Coronary artery (tissue), 2 donors: ENCODE measurements around the gene RAD51B.
"Not testable (repeated sequence)": the region's sequence is repeated elsewhere in the genome, so short reads cannot be mapped to it uniquely, and the experiment has no call there.

Experiments used
- DNase-seq: peaks from one replicate; pipeline ENCODE4 v3.0.0-alpha.2; 2017; ENCODE audit warnings: low spot score
- H3K27ac ChIP-seq, 2 donors: fragments of 200-600 bp; sonication (generic); one replicate each; pipeline ENCODE4 v1.5.1; 2016 to 2019
- H3K4me3 ChIP-seq: fragments of 200-600 bp; sonication (generic); 2 replicates; pipeline ENCODE4 v1.5.1; 2016; ENCODE audit warnings: mild to moderate bottlenecking, moderate library complexity
- CTCF ChIP-seq: fragments of 200-600 bp; sonication (generic); IDR thresholded peaks from one replicate; pipeline ENCODE4 v1.5.1; 2019; ENCODE audit warnings: antibody characterized with exemption

RAD51B gene

GRCh38 chr14:67816326-67817002 lies 3.1 kb upstream of the RAD51B start, which contains the start of gene ZFYVE26:
ZFYVE26 (minus strand) TSS chr14:67816590; CDS start chr14:67815963, 627 bp downstream.
- DNase-seq: peak; percentile 96
- Histone ChIP-seq H3K4me3 (peak within 1 kb of the TSS; percentile 85), H3K27ac (peak within 1 kb of the TSS; percentile 50 to 79)
- TF ChIP-seq CTCF: no peak

DNA sequence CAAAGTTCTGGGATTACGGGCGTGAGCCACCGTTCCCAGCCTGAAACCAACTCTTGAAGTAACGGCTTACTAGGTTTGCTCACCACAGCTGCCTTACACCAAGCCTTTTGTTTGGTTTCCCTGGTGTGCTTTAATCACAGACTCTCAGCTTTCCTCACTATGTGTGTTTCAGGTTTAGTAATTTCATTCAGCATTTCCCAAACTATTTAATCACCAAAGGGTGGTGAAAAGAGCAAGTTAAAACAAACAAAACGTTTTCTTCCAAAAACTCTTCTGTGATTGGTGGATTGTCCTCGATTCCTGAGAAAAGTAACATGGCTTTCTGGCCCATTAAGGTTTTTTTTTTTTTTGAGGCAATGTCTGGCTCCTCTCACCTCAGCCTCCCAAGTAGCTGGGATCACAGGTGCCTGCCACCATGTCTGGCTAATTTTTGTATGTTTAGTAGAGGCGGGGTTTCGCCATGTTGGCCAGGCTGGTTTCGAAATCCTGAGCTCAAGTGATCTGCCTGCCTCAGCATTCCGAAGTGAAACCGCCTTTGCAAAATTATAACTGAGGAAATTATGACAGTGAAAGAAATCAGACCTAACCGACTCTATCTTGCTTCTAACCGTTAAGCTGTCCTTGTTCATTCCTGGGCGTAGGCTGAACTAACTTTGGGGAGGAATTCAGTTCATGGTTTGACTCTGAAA lies 1.7 kb upstream of the RAD51B start:
- Histone ChIP-seq H3K4me3 (no peak overlapping the region), H3K27ac (no peak overlapping the region)
- no peak for TF ChIP-seq CTCF
- no peak for DNase-seq

DNA sequence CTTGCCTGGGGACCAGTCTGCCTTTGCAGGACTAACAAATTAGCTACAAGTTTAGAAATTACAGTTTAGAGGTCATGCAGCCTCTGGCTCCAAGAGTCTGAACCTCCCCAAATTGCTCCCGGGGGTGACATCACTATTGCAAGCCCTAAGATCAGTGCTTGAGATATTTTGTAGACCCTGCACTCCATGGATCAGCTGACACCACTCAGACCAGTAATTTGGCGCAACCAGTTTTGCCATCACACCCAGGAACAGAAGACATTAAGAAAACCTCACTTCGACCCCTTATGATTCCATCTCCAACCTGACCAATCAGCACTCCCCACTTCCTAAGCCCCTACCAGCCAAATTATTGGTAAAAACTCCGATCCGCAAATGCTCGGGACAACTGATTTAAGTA lies 1.1 kb upstream of the RAD51B start:
- H3K27ac ChIP-seq, DNase-seq, H3K4me3 ChIP-seq: not testable (repeated sequence)

DNA sequence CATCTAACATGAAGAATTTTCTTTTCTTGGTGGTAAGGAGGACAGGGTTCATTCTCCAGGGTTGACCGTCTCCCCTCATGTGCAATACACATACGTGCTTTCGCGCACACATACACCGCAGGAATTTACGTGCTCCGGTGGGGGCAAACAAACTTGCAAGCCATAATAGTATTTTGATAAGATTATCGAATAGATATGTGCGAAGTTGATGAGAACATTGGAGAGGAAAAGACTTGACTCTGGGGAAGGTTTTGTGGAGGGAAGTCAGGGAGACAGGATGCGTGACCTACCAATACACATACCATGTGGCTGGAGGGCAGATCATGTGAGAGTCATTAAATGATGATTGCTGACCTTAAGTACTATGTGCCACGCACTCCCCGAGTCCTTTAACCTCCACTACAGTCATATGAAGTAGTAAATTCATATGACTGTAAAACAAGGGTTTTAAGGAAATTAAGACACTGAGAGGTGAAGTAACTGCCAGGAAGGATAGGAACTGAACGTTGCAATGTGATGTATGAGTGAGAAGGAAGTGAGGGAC lies 921 bp downstream of the RAD51B start:
- no peak for TF ChIP-seq CTCF
- DNase-seq: no peak
- Histone ChIP-seq H3K4me3 (peak overlapping the region; percentile 89), H3K27ac (no peak overlapping the region)

DNA sequence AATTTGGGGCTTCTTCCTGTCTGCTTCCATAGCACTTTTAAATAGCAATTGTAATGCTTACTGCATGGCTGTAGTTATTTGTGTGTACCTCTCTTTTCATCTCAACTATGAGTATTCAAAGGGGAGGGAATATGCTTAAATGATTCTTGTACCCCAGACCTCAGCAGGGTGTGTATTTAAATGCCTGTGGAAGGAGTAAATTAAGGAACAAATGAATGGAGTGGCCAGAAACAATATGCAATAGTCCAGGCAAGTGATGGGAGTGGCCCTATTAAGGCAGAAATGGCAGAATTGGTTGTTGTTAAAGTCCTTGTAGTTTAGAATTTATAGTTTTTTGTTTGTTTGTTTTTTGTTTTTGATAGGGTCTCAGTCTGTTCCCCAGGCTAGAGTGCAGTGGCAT lies 1.5 kb downstream of the RAD51B start:
- Histone ChIP-seq H3K27ac (no peak overlapping the region), H3K4me3 (no peak overlapping the region)
- no peak for TF ChIP-seq CTCF
- DNase-seq: no peak

GRCh38 chr14:67831113-67831512 lies 11.5 kb downstream of the RAD51B start:
- H3K4me3 ChIP-seq: no peak overlapping the region
- TF ChIP-seq CTCF: no peak
- no peak for DNase-seq

DNA sequence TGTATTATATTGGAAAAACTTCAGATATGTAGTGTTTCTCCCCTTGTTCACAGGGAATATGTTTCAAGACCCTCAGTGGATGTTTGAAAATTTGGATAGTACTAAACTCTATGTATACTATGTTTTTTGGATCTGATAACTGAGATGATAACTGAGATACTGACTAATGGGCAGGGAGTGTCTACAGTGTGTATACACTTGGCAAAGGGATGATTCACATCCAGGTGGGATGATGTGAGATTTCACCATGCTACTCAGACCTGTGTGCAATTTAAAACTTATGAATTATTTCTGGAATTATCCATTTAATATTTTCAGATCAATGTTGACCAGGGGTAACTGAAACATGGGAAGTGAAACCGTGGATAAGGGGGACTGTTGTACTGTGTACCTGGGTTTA lies 13.8 kb downstream of the RAD51B start:
- DNase-seq: no peak
- Histone ChIP-seq H3K4me3 (no peak overlapping the region), H3K27ac (no peak overlapping the region)
- TF ChIP-seq CTCF: no peak

More at GRCh38 chr14:67831113-67831512, 11.5 kb downstream of the RAD51B start:
- H3K27ac ChIP-seq: no peak overlapping the region
